ENCODE results near the gene ADAMTS1.
"Not testable (repeated sequence)": the region's sequence is repeated elsewhere in the genome, so short reads cannot be mapped to it uniquely, and the experiment has no call there.

ADAMTS1 gene

GRCh38 chr21:26845066-26845758 lies at the start of gene ADAMTS1:
Gene ADAMTS1 (minus strand): TSS chr21:26845409. CDS start chr21:26844954, 455 bp downstream.
- DNase-seq (ENCODE audit: low read depth), result no peak

GRCh38 chr21:26892151-26892550 lies 46.9 kb upstream of the ADAMTS1 start:
- no peak for DNase-seq (ENCODE audit: low read depth)

DNA sequence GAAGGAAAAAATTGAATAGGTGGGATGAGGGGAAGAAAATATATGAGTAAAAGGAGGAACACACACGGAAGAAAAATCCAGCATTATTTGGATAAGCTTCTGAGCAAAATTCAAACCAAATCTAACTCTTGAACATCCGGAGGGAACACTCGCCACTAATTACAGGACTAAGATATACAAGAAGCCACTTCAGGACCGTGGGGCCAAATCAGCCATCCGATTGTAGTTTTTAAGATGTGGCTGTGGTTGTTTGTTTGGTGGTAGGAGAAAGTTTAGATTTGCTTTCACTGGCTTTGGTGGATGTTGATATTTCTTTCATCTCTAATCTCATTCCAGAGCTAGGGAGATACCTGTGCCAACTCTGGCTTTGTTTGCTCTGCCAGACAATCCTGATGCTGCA lies 43.7 kb upstream of the ADAMTS1 start:
- DNase-seq (ENCODE audit: low read depth), result no peak

DNA sequence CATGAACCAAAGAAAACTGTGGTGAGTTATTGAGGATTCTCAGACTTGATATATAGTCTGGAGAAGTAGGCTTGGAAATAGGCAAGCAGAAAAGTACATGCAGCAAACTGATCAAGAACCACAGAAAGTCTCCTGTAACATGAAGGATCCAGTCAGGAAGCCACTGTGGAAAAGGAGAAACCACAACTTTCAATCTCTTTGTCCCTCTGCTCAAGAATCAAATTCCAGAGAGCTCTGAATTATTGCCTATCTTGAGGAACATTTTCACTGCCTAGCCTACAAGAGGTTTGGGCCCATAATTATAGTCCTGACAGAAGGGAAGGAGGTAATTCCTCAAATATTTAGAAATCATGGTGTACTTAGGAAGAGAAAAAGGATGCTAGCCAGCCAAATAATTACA lies 43.0 kb upstream of the ADAMTS1 start:
- DNase-seq (ENCODE audit: low read depth), result no peak

DNA sequence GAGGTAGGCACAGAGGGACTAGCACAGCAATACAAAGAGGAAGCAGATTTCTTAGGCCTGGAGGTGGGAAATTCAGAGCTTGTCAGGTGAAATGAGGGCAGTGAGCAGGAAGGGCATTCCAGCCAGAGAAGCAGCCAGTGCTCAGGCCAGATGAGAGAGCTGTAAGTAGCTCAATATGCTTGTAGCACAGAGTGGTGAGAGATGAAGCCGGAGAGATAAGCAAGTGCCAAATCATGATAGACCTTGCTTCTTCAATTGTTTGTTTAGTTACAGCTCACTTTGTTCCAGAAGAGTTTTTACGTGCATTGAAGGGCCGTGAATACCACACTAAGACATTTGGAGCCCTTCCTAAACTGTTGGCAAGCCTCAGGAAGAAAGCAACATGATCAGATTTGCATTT lies 42.0 kb upstream of the ADAMTS1 start:
- DNase-seq (ENCODE audit: low read depth), result no peak

DNA sequence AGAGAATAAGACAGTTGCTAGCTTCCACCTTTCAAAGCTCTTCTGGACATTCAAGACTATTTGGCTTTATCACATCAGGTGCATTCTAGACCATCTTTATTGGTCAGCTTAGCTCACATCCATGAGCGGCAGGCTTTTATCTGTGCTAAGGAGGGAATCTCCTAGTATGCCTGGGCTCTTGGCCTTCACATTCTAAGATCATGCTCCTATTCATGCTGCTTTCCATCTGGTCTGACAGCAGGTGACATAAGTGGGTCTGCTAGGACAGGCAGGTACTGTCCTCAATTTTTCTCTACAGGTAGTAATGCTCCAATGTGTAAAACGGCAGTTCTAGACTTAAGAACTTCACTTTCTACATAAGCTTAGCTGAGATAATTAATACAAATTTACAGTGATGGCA lies 39.2 kb upstream of the ADAMTS1 start:
- DNase-seq (ENCODE audit: low read depth), result no peak

- no peak for DNase-seq (ENCODE audit: low read depth)
Observed at GRCh38 chr21:26883768-26884167, 38.6 kb upstream of the ADAMTS1 start.

DNA sequence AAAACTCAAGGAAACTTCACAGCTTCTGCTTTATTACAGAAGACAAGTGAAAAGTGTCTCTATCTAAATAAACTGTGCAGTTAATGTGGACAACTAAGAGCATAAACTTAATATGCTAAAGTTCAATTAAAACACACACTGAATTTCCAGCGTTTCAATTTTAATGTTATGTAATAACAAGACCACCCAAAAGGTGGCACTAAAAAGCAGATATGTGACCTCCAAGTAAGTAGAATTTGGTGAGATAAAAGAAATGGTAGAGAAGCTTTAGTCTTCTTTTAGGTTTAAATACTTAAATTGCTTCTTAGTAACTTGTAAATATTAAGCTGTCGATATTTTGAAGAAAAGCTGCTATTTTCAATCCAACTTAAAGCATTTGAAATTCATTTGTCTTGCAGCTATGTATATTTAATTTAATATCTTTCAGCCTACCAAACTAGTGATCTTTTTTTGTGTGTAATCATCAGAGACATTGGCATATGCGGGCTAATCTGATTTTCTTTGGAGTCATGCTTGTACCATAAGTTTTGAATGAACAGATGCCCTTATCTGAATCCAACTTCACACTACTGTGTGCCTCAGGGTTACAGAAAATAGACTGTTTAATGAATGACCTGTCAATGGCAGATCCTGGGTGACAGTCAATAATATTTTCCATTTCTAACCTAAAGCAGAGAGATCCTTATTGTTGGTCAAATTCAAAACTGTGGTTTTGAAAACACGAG lies 36.5 kb upstream of the ADAMTS1 start:
- no peak for DNase-seq (ENCODE audit: low read depth)

DNA sequence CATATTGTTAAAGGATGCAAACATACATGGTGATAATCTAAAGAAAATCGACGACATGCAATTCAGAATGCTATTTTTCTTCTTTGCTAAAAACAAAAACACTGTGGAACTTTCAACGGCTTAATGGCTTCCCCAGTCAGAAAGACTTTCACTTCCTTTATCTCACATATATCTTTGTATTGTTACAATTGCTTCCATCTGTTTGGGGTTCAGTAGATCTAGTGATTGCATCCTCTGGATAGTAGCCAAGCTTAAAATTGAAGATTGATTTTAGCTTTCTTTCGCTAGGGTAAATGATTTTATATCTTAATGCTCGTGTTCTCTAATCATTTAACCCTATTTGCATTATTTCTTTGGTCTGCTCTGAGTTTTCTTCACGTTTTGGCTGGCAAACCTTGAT lies 31.8 kb upstream of the ADAMTS1 start:
- DNase-seq (ENCODE audit: low read depth), result no peak

GRCh38 chr21:26874347-26874746 lies 29.1 kb upstream of the ADAMTS1 start:
- DNase-seq (ENCODE audit: low read depth), result no peak

- no peak for DNase-seq (ENCODE audit: low read depth)
Observed at GRCh38 chr21:26865857-26866256, 20.6 kb upstream of the ADAMTS1 start.

DNA sequence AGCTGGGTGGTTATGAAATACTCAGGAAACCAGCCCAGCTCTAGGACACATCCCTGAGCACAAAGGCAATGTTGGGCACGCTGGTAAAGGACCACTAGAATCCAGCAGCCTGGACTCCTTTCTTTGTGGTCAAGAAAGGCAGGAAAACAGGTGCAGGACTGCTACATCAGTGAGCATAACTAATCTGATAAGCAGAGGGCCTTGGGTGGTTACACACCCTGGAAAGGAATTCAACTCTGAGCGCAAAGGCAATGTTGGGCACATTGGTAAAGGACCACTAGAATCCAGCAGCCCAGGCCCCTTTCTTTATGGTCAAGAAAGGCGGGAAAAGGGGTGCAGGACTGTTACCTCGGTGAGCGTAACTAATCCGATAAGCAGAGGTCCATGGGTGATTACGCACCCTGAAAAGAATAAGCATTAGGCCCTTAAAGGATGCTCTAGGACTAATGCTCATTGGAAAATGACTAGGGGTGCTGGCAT lies 11.7 kb upstream of the ADAMTS1 start:
- not testable (repeated sequence) for DNase-seq (ENCODE audit: low read depth)

- not testable (repeated sequence) for DNase-seq (ENCODE audit: low read depth)
Observed at GRCh38 chr21:26854695-26855094, 9.5 kb upstream of the ADAMTS1 start.

- DNase-seq (ENCODE audit: low read depth), result no peak
Observed at GRCh38 chr21:26852423-26852822, 7.2 kb upstream of the ADAMTS1 start.

- DNase-seq (ENCODE audit: low read depth), result no peak
Observed at GRCh38 chr21:26851109-26851944, 6.1 kb upstream of the ADAMTS1 start.

GRCh38 chr21:26850116-26850643 lies 5.0 kb upstream of the ADAMTS1 start:
- no peak for DNase-seq (ENCODE audit: low read depth)

DNA sequence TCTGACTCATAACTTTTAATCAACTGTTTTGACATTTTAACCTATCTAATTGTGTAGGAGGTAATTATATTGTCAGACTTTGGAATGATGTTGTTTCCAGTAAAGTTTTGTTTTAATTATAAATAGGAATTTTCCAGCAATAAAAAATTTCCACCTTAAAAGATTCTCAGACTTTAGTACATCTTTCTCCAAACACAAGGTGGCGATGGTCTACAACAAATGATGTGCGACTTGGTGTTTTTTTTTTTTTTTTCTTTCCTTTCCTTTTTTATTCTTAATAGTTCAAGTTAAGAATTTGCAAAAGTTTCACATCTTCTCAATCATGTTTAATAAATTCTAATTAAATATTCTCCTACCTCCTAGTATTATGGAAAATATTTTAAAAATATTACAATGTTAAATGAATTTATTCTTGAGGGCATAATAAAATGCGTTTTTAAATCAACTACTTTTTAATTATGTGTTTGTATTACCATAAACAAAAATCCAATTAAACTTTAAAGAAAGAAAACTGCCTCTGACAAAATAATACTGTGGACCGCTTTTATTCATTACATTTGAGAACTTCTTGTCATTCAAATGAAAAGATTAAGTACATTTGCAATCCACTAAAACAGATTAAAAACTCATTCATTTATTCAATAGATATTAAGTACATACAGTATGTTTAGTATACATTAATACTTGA lies 4.4 kb upstream of the ADAMTS1 start:
- no peak for DNase-seq (ENCODE audit: low read depth)

GRCh38 chr21:26847921-26848320 lies 2.7 kb upstream of the ADAMTS1 start:
- DNase-seq (ENCODE audit: low read depth), result no peak

GRCh38 chr21:26847002-26847401 lies 1.8 kb upstream of the ADAMTS1 start:
- no peak for DNase-seq (ENCODE audit: low read depth)

GRCh38 chr21:26846036-26846931 lies 1.1 kb upstream of the ADAMTS1 start:
- no peak for DNase-seq (ENCODE audit: low read depth)

- DNase-seq (ENCODE audit: low read depth), result no peak
Observed at GRCh38 chr21:26845759-26846035, 488 bp upstream of the ADAMTS1 start.
